Right cardiac atrium (tissue), 5 donors: ENCODE results near the gene SLC35A4. TPM values are rescaled to one million over a fixed set of nuclear protein-coding genes. Genes with fewer than 3 reads are reported as not detected.
A peak's percentile ranks its signal among the peaks of the same experiment; 100 is the strongest.

Source experiments
- ATAC-seq, 2 donors: fragments of 200-7000 bp; cut with Tn5 transposase; one replicate each; pipeline versions ENCODE4 v1.8.0 to v1.9.1; 2020; ENCODE audit warnings: moderate library complexity in 2 of 2, mild to moderate bottlenecking in 1 of 2
- DNase-seq, 3 donors: peaks; one replicate each; pipeline ENCODE4 v3.0.0-alpha.2; 2020
- H3K27ac ChIP-seq: one replicate; pipeline ENCODE4 v1.5.1; 2013; ENCODE audit warnings: mild to moderate bottlenecking, low read length, control low read depth, moderate library complexity
- H3K27me3 ChIP-seq: one replicate; pipeline ENCODE4 v1.6.1; 2013; ENCODE audit not compliant: control insufficient read depth, insufficient read depth
- H3K4me1 ChIP-seq: one replicate; pipeline ENCODE4 v1.6.1; 2013; ENCODE audit warnings: low read length; ENCODE audit not compliant: control insufficient read depth, insufficient read depth
- H3K4me3 ChIP-seq: one replicate; pipeline ENCODE4 v1.5.1; 2013; ENCODE audit warnings: low read length, control low read depth
- H3K9me3 ChIP-seq: one replicate; pipeline ENCODE4 v1.6.1; 2013; ENCODE audit warnings: low read length; ENCODE audit not compliant: control insufficient read depth
- WGBS: extraction: QIAGEN DNeasy Blood & Tissue Kit; methylation state at CpG from one replicate; pipeline ENCODE4 v1.1.7; 2013; 5-methylcytosine and 5-hydroxymethylcytosine counted together
- intact Hi-C, 4 donors: fragments of 100-400 bp; cut with DNase I; formaldehyde crosslinking; loops; one replicate each; pipeline versions ENCODE4 v1.11.0 to v1.14.0; 2022 to 2023
- long read RNA-seq, 4 donors: library from polyadenylated mRNA; unstranded; transcript quantifications; one replicate each; pipeline ENCODE4 v2.0.0, GENCODE V29; 2020 to 2021
- polyA plus RNA-seq: library from polyadenylated mRNA; stranded (reverse); fragments of 200-250 nt; gene quantifications from one replicate; pipeline ENCODE4 v1.2.3, GENCODE V29; 2013
- total RNA-seq, 4 donors: library from RNA; stranded (reverse); fragmentation: NEBNext Ultra II Directional; extraction: Animal tissue kit (Norgen Biotek cat#: 25700); gene quantifications; one replicate each; pipeline ENCODE4 v1.2.1, GENCODE V29; 2021
- donor health status: healthy with polysubstance abuse.
- donor health status: DM: no; HTN: yes; CAD: no.
- donor health status: DM: no; HTN: no; CAD: no.
- donor health status: DM: no; HTN: yes; CAD: no; lungs with severe emphysema.
- donor health status: DM: yes; HTN: yes; CAD: no.

The SLC35A4 gene, protein sequence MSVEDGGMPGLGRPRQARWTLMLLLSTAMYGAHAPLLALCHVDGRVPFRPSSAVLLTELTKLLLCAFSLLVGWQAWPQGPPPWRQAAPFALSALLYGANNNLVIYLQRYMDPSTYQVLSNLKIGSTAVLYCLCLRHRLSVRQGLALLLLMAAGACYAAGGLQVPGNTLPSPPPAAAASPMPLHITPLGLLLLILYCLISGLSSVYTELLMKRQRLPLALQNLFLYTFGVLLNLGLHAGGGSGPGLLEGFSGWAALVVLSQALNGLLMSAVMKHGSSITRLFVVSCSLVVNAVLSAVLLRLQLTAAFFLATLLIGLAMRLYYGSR
- total RNA-seq (10 to 100 TPM; 58.2 to 77.3 (median 71.0) TPM), polyA plus RNA-seq (44.6 TPM)
- long read RNA-seq, donor 1, transcript SLC35A4-202 (2 exons, 3,617 nt) = minor isoform, 8 of 132 reads
- long read RNA-seq, donor 1, transcript SLC35A4-201 (3 exons, 3,041 nt) = major isoform, 89 of 132 reads
- long read RNA-seq, donor 1, partial matches to known transcripts = 34 of 132 reads
- long read RNA-seq, donor 1, other reads (novel, unspliced or antisense) = 1 of 132 reads
- long read RNA-seq, donor 2, transcript SLC35A4-201 (3 exons, 3,041 nt) = major isoform, 60 of 80 reads
- long read RNA-seq, donor 2, partial matches to known transcripts = 12 of 80 reads
- long read RNA-seq, donor 2, other reads (novel, unspliced or antisense) = 5 of 80 reads
- long read RNA-seq, donor 3, transcript SLC35A4-202 (2 exons, 3,617 nt) = minor isoform, 7 of 190 reads
- long read RNA-seq, donor 3, transcript SLC35A4-201 (3 exons, 3,041 nt) = major isoform, 118 of 190 reads
- long read RNA-seq, donor 3, partial matches to known transcripts = 63 of 190 reads
- long read RNA-seq, donor 3, other reads (novel, unspliced or antisense) = 2 of 190 reads
- long read RNA-seq, donor 4, transcript SLC35A4-201 (3 exons, 3,041 nt) = major isoform, 58 of 70 reads
- long read RNA-seq, donor 4, partial matches to known transcripts = 6 of 70 reads
- long read RNA-seq, donor 4, other reads (novel, unspliced or antisense) = 2 of 70 reads

DNA sequence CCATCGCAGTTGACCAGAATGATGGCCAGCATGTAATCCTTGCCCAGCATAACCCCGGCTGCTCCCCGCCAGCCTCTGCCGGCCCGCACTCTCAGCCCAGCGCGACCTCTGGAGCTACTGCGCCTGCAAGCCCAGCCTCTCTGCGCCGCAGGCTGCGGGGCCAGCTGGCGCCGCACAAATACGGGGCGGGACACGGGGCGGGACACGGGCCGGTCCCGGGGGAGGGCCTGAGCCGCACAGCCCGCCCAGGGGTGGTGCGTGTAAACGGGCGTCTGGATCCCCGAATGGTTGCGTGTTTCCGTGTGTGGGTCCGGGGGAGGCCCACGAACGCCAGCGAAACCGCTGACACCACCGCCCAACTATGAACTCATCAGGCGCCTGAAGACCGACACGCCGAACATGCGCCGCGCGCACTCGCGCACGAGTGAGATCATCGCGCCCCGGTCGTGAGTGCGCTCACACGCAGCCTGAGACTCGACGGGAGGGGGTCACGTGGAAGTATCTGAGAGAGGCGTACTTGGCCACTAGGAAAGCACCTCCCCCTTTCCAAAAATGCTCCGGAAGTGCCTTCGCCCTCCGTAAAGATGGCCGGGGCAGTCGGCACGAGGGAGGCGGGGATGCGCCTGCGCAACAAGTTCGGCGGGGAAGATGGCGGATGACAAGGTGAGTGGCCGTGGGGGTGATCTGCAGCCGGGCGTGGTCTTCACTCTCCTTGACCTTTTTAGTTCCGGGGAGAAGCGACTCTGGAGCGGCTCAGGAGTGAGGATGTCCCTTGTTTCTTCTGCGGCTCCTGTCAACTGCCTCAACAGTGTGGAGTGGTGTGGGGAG is at the start of gene SLC35A4, which contains the start of gene APBB3:
SLC35A4 (plus strand) TSS at position 633 of the 828 bp plus-strand sequence. CDS start 2,342 bp downstream, outside the sequence.
APBB3 (minus strand) TSS at position 403 of the 828 bp plus-strand sequence; CDS start at position 50, 353 bp downstream.
- no peaks in the 10 kb centered on the region for H3K27me3 ChIP-seq
- peak within 1 kb of the TSS; percentile 84 for H3K27ac ChIP-seq
- H3K4me1 ChIP-seq = peaks cover 14% of the 10 kb centered on the region
- peak; percentile 98 for DNase-seq
- H3K4me3 ChIP-seq = peak within 1 kb of the TSS; percentile 58
- intact Hi-C loops = loop anchor here in 3 of 4 donors (5.0 to 10.0 kb wide), 2 partner anchors 68 to 70 kb away; partner anchors contain the start of genes CD14 (in 3 of the 3) and TMCO6 (in 1 of the 3)
- peak; percentile 94 to 96 for ATAC-seq
- H3K9me3 ChIP-seq = no peaks in the 10 kb centered on the region
- under 1% methylated on average over 74 of the region's 74 CpGs for WGBS

GRCh38 chr5:140524003-140524402 is 40.6 kb upstream of the SLC35A4 start:
- Histone ChIP-seq H3K4me3 (no peak overlapping the region), H3K27ac (no peak overlapping the region), H3K27me3 (no peaks in the 10 kb centered on the region), H3K9me3 (no peaks in the 10 kb centered on the region), H3K4me1 (no peaks in the 10 kb centered on the region)
- intact Hi-C loops = no loop called here
- DNase-seq = no peak
- ATAC-seq = no peak
- WGBS = 88% methylated on average over 2 of the region's 2 CpGs

GRCh38 chr5:140540227-140540626 is 24.4 kb upstream of the SLC35A4 start:
- DNase-seq (no peak), ATAC-seq (no peak)
- intact Hi-C loops = no loop called here
- Histone ChIP-seq H3K4me3 (no peak overlapping the region), H3K9me3 (no peaks in the 10 kb centered on the region), H3K4me1 (no peaks in the 10 kb centered on the region), H3K27me3 (no peaks in the 10 kb centered on the region), H3K27ac (no peak overlapping the region)
- WGBS = 93% methylated on average over 1 of the region's 1 CpG

DNA sequence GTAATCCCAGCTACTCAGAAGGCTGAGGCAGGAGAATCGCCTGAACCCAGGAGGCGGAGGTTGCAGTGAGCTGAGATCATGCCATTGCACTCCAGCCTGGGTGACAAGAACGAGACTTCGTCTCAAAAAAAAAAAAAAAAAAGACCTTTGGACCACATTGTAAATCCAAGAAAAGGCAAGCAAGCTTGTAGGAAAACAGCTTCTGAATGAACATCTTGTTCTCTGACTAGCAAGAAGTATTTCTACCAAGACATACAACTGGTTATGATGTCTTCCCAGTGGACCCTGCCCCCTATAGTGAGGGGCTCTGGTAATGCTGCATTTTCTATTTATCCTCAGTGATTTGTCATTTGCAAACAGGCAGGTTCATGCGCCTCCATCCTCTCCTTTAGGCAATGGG is 21.7 kb upstream of the SLC35A4 start:
- ATAC-seq (no peak), DNase-seq (no peak)
- Histone ChIP-seq H3K27me3 (no peaks in the 10 kb centered on the region), H3K9me3 (no peaks in the 10 kb centered on the region), H3K4me3 (no peak overlapping the region), H3K4me1 (peaks cover 6% of the 10 kb centered on the region), H3K27ac (no peak overlapping the region)
- intact Hi-C loops = no loop called here
- 95% methylated on average over 5 of the region's 5 CpGs for WGBS

- no peak overlapping the region for H3K4me3 ChIP-seq
- no peaks in the 10 kb centered on the region for H3K9me3 ChIP-seq
- H3K27ac ChIP-seq = no peak overlapping the region
- WGBS = 97% methylated on average over 7 of the region's 7 CpGs
- no peak for ATAC-seq
- DNase-seq = no peak
- intact Hi-C loops = loop anchor here in 1 of 4 donors (5.0 kb wide), 1 partner anchor 92 kb away; the partner anchor contains the start of gene TMCO6
- H3K27me3 ChIP-seq = no peaks in the 10 kb centered on the region
- peaks cover 21% of the 10 kb centered on the region for H3K4me1 ChIP-seq
Observed at GRCh38 chr5:140544986-140545385, 19.6 kb upstream of the SLC35A4 start.

DNA sequence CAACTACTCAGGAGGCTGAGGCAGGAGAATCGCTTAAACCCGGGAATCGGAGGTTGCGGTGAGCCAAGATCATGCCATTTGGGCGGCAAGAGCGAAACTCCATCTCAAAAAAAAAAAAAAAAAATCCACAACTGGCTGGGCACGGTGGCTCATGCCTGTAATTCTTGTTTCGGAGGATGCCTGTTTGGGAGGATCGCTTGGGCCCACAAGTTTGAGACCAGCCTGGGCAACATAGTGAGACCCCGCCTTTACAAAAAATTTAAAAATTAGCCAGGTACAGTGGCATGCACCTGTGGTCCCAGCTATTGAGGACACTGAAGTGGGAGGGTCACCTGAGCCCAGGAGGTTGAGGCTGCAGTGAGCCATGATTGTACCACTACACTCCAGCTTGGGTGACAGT is 19.0 kb upstream of the SLC35A4 start:
- no peak overlapping the region for H3K27ac ChIP-seq
- H3K9me3 ChIP-seq = no peaks in the 10 kb centered on the region
- no peak for ATAC-seq
- peaks cover 21% of the 10 kb centered on the region for H3K4me1 ChIP-seq
- H3K27me3 ChIP-seq = no peaks in the 10 kb centered on the region
- intact Hi-C loops = loop anchor here in 1 of 4 donors (5.0 kb wide), 1 partner anchor 92 kb away; the partner anchor contains the start of gene TMCO6
- 98% methylated on average over 10 of the region's 10 CpGs for WGBS
- DNase-seq = no peak
- no peak overlapping the region for H3K4me3 ChIP-seq

GRCh38 chr5:140546851-140547507 is 17.6 kb upstream of the SLC35A4 start:
- H3K4me1 ChIP-seq = peaks cover 21% of the 10 kb centered on the region
- WGBS = 45% methylated on average over 13 of the region's 13 CpGs
- peak overlapping the region; percentile 53 for H3K27ac ChIP-seq
- H3K4me3 ChIP-seq = no peak overlapping the region
- no peaks in the 10 kb centered on the region for H3K27me3 ChIP-seq
- DNase-seq (peak in 1 of 3 donors; percentile 48), ATAC-seq (peak; percentile 0 to 1)
- intact Hi-C loops = loop anchor here in 1 of 4 donors (5.0 kb wide), 1 partner anchor 90 kb away; the partner anchor contains the start of gene TMCO6
- H3K9me3 ChIP-seq = no peaks in the 10 kb centered on the region

DNA sequence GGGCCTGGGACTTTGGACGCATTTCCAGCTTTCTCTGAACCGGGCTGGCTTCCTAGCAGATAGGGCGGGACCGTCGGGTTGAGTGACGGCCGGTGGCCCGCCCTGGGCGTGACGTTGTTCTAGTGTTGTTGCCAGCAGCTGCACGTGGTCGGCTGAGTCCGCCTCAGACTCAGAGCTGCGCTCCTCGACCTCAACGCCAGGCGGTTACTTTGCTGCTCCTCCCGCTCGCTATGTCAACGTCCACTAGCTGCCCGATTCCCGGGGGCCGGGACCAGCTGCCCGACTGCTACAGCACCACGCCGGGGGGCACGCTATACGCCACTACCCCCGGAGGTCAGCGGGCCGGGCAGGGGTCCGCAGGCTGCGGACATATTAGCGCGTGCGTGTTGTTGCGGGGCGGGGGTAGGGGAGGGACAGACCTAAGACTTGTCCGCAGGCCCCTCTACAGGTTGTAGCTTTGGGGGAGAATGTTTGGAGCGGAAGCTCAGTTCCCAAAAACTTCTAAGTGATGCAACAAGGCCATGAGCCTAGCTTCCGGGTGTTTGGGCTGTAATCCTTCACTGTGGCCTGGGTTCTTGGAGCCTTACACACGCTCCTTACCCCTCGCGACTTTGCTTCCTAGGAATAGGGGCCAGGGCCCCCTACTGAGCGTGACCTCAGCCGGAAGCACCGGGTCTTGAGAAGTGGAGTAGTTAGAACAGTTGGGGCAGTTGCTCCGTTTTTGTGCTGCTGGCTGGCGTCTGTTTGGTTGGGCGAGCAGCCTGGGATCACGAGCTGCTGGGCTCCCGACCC is 16.9 kb upstream of the SLC35A4 start, which contains the start of gene EIF4EBP3:
EIF4EBP3 (plus strand) TSS at position 155 of the 792 bp plus-strand sequence; CDS start at position 231, 76 bp downstream.
- H3K27ac ChIP-seq = peak within 1 kb of the TSS; percentile 98
- no peaks in the 10 kb centered on the region for H3K9me3 ChIP-seq
- ATAC-seq = peak; percentile 95 to 96
- WGBS = 2% methylated on average over 52 of the region's 52 CpGs
- peak within 1 kb of the TSS; percentile 56 for H3K4me3 ChIP-seq
- H3K4me1 ChIP-seq = peaks cover 21% of the 10 kb centered on the region
- intact Hi-C loops = loop anchor here in 1 of 4 donors (5.0 kb wide), 1 partner anchor 90 kb away; the partner anchor contains the start of gene TMCO6
- H3K27me3 ChIP-seq = no peaks in the 10 kb centered on the region
- peak; percentile 98 to 99 (median 99) for DNase-seq

DNA sequence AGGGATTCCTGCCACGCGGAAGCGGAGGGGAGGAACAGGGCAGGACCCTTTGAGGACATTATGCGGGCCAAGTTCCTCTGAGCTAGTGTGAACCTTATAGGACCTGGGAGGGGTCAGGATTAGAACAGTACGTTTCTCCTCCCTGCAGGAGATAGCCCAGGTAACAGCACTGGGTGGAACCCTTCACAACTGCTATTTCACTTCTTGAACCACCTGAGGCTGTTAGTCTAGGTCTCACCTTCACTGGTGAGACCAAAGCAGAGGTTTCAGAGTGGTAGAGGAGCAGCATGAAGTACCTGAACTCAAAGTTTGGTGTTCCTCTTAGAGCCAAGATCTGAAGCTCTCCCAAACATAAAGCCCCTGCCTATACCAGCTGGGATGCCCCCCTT is 16.3 kb upstream of the SLC35A4 start:
- DNase-seq (no peak), ATAC-seq (peak; percentile 76 to 78)
- Histone ChIP-seq H3K27ac (peak overlapping the region; percentile 98), H3K9me3 (no peaks in the 10 kb centered on the region), H3K4me1 (peaks cover 21% of the 10 kb centered on the region), H3K4me3 (peak overlapping the region; percentile 56), H3K27me3 (no peaks in the 10 kb centered on the region)
- intact Hi-C loops = loop anchor here in 1 of 4 donors (5.0 kb wide), 1 partner anchor 89 kb away; the partner anchor contains the start of gene TMCO6
- 1% methylated on average over 5 of the region's 5 CpGs for WGBS
